H1 (cell line): Measurements from ENCODE around the gene SFMBT2. TPM values are rescaled to one million over a fixed set of nuclear protein-coding genes. Genes with fewer than 3 reads are reported as not detected.
A peak's percentile ranks its signal among the peaks of the same experiment; 100 is the strongest.

ENCODE experiments used
- CTCF ChIA-PET: fragments of 300-600 bp; sonication (Branson Sonifier 250); formaldehyde crosslinking; loops from one replicate; lab custom pipeline; 2021; ENCODE audit not compliant: partially characterized antibody; lab: Charles Lee
- POLR2A ChIA-PET: fragments of 300-600 bp; sonication (Branson Sonifier 250); formaldehyde crosslinking; loops from one replicate; lab custom pipeline; 2021; ENCODE audit warnings: inconsistent platforms; ENCODE audit not compliant: partially characterized antibody; lab: Charles Lee
- DNase-seq, 2 experiments: peaks; one replicate each; pipeline versions ENCODE4 v3.0.0 to v3.0.0-alpha.2; 2010 to 2022; ENCODE audit warnings: low spot score in 2 of 2, low read depth in 1 of 2, mixed read lengths in 1 of 2
- FAIRE-seq: peaks from 2 replicates; lab custom pipeline; 2011; peaks lifted over from hg19 to GRCh38; lab: Jason Lieb, UNC
- H2AFZ ChIP-seq: 2 replicates; pipeline ENCODE4 v1.8.1; 2012; ENCODE audit warnings: low read length, inconsistent platforms
- H2AK5ac ChIP-seq: 2 replicates; pipeline ENCODE4 v1.6.1; 2013; ENCODE audit warnings: low read depth, low read length
- H2BK120ac ChIP-seq: replicated peaks from 2 replicates; pipeline ENCODE3; 2013; ENCODE audit warnings: low read depth, low read length, inconsistent platforms
- H2BK12ac ChIP-seq: 2 replicates; pipeline ENCODE4 v1.6.1; 2013; ENCODE audit warnings: low read depth, low read length
- H2BK15ac ChIP-seq: 2 replicates; pipeline ENCODE4 v1.6.1; 2013; ENCODE audit warnings: low read length
- H2BK20ac ChIP-seq: 2 replicates; pipeline ENCODE4 v1.6.1; 2013; ENCODE audit warnings: low read length
- H2BK5ac ChIP-seq: 2 replicates; pipeline ENCODE4 v1.6.1; 2013; ENCODE audit warnings: low read depth, low read length
- H3K14ac ChIP-seq: 2 replicates; pipeline ENCODE4 v1.6.1; 2013; ENCODE audit warnings: inconsistent platforms; ENCODE audit not compliant: insufficient read length
- H3K18ac ChIP-seq: 2 replicates; pipeline ENCODE4 v1.6.1; 2013; ENCODE audit warnings: low read length; ENCODE audit errors: extremely low read depth
- H3K23ac ChIP-seq: 2 replicates; pipeline ENCODE4 v1.6.1; 2013; ENCODE audit warnings: inconsistent platforms; ENCODE audit not compliant: insufficient read length
- H3K23me2 ChIP-seq: 2 replicates; pipeline ENCODE4 v1.6.1; 2013; ENCODE audit warnings: low read depth, low read length
- H3K27ac ChIP-seq: 2 replicates; pipeline ENCODE4 v1.6.1; 2011; ENCODE audit warnings: low read depth, low read length, inconsistent platforms
- H3K27me3 ChIP-seq, 4 experiments: replicated peaks in 1 of 4; 1 replicate in 1 of 4; 2 replicates in 3 of 4; pipeline versions ENCODE4 v1.6.1 to v1.8.1; 2011 to 2013; ENCODE audit warnings: low read length in 3 of 4, mild to moderate bottlenecking in 3 of 4, inconsistent platforms in 2 of 4, mixed read lengths in 2 of 4, moderate library complexity in 1 of 4; ENCODE audit not compliant: control insufficient read depth in 3 of 4, insufficient read depth in 3 of 4; ENCODE audit errors: extremely low read depth in 1 of 4
- H3K36me3 ChIP-seq, 4 experiments: 2 replicates each; pipeline versions ENCODE4 v1.6.1 to v1.8.1; 2011 to 2013; ENCODE audit warnings: mild to moderate bottlenecking in 4 of 4, low read length in 3 of 4, moderate library complexity in 2 of 4, control low read depth in 1 of 4, inconsistent platforms in 1 of 4; ENCODE audit not compliant: insufficient read depth in 4 of 4, control insufficient read depth in 2 of 4
- H3K4ac ChIP-seq: replicated peaks from 2 replicates; pipeline ENCODE3; 2013; ENCODE audit warnings: low read length, low read depth, mixed read lengths, inconsistent platforms; ENCODE audit not compliant: insufficient read length
- H3K4me1 ChIP-seq, 4 experiments: replicated peaks in 1 of 4; 1 replicate in 1 of 4; 2 replicates in 3 of 4; pipeline versions ENCODE4 v1.6.1 to v1.8.1; 2011 to 2013; ENCODE audit warnings: low read length in 3 of 4, inconsistent platforms in 2 of 4, mixed read lengths in 1 of 4; ENCODE audit not compliant: insufficient read depth in 4 of 4, control insufficient read depth in 3 of 4
- H3K4me2 ChIP-seq, 2 experiments: 2 replicates each; pipeline versions ENCODE4 v1.6.1 to v1.8.1; 2011 to 2013; ENCODE audit warnings: low read depth in 2 of 2, low read length in 2 of 2, control low read depth in 1 of 2, inconsistent platforms in 1 of 2, mild to moderate bottlenecking in 1 of 2; ENCODE audit not compliant: insufficient read depth in 1 of 2
- H3K4me3 ChIP-seq, 4 experiments: fragments of 200-600, 300-600 bp in 1 of 4; sonication (generic), shearing (Covaris generic), sonication (Bioruptor Twin) in 1 of 4; 2 replicates each; pipeline versions ENCODE4 v1.5.1 to v1.8.1; 2011 to 2016; ENCODE audit warnings: low read length in 4 of 4, low read depth in 3 of 4, control low read depth in 2 of 4, inconsistent platforms in 2 of 4, mild to moderate bottlenecking in 2 of 4, mixed read lengths in 1 of 4, moderate library complexity in 1 of 4; ENCODE audit not compliant: insufficient read depth in 2 of 4; ENCODE audit errors: extremely low read depth in 1 of 4
- H3K56ac ChIP-seq: replicated peaks from 2 replicates; pipeline ENCODE3; 2013; ENCODE audit warnings: low read depth, mild to moderate bottlenecking, mixed read lengths, low read length, inconsistent platforms; ENCODE audit not compliant: insufficient read length
- H3K79me1 ChIP-seq: 2 replicates; pipeline ENCODE4 v1.6.1; 2013; ENCODE audit warnings: low read depth, low read length, control low read depth
- H3K79me2 ChIP-seq, 2 experiments: 2 replicates each; pipeline versions ENCODE4 v1.6.1 to v1.8.1; 2012 to 2013; ENCODE audit warnings: low read length in 2 of 2, mild to moderate bottlenecking in 2 of 2, inconsistent platforms in 1 of 2; ENCODE audit not compliant: insufficient read depth in 2 of 2, control insufficient read depth in 1 of 2
- H3K9ac ChIP-seq, 4 experiments: replicated peaks in 1 of 4; 1 replicate in 1 of 4; 2 replicates in 3 of 4; pipeline versions ENCODE4 v1.6.1 to v1.8.1; 2011 to 2013; ENCODE audit warnings: low read depth in 3 of 4, low read length in 3 of 4, control low read depth in 2 of 4, mild to moderate bottlenecking in 2 of 4, moderate library complexity in 2 of 4, inconsistent platforms in 1 of 4; ENCODE audit errors: extremely low read depth in 1 of 4
- H3K9me3 ChIP-seq, 2 experiments: 2 replicates each; pipeline versions ENCODE4 v1.6.1 to v1.8.1; 2012 to 2013; ENCODE audit warnings: mild to moderate bottlenecking in 2 of 2, moderate library complexity in 2 of 2, control low read depth in 1 of 2, inconsistent platforms in 1 of 2, low read depth in 1 of 2, low read length in 1 of 2, mixed read lengths in 1 of 2; ENCODE audit not compliant: insufficient read depth in 2 of 2
- H4K20me1 ChIP-seq, 2 experiments: replicated peaks in 1 of 2; 2 replicates each; pipeline versions ENCODE3 to v1.8.1; 2011 to 2013; ENCODE audit warnings: inconsistent platforms in 2 of 2, low read length in 2 of 2, mild to moderate bottlenecking in 1 of 2; ENCODE audit not compliant: insufficient read depth in 2 of 2, control insufficient read depth in 1 of 2
- H4K5ac ChIP-seq: 2 replicates; pipeline ENCODE4 v1.6.1; 2013; ENCODE audit warnings: low read length, low read depth, mixed read lengths, inconsistent platforms; ENCODE audit not compliant: insufficient read length
- H4K8ac ChIP-seq: 2 replicates; pipeline ENCODE4 v1.8.0; 2013; ENCODE audit warnings: mild to moderate bottlenecking, moderate library complexity, low read length, inconsistent platforms; ENCODE audit not compliant: insufficient read depth; ENCODE audit errors: extremely low read depth
- H4K91ac ChIP-seq: replicated peaks from 2 replicates; pipeline ENCODE3; 2013; ENCODE audit warnings: low read length, mixed read lengths, inconsistent platforms; ENCODE audit not compliant: insufficient read length
- BRCA1 ChIP-seq: IDR thresholded peaks from 2 replicates; pipeline ENCODE4 v1.6.1; 2012; ENCODE audit warnings: low read depth, low read length, improper control_type of control experiment
- GABPA ChIP-seq: IDR thresholded peaks from 2 replicates; pipeline ENCODE4 v1.6.1; 2011; ENCODE audit warnings: mild to moderate bottlenecking, low read length, moderate library complexity, borderline replicate concordance; ENCODE audit not compliant: insufficient read depth
- JUND ChIP-seq: IDR thresholded peaks from 2 replicates; pipeline ENCODE4 v1.6.1; 2011; ENCODE audit warnings: mild to moderate bottlenecking, improper control_type of control experiment, low read length
- KDM1A ChIP-seq: fragments of 200-600, 300-600 bp; sonication (generic); IDR thresholded peaks from 2 replicates; pipeline ENCODE4 v1.7.1; 2016; ENCODE audit warnings: mild to moderate bottlenecking, low read length, borderline replicate concordance
- RAD21 ChIP-seq, 2 experiments: IDR thresholded peaks in 1 of 2; conservative IDR thresholded peaks in 1 of 2; 2 replicates each; pipeline ENCODE4 v1.6.1; 2011; ENCODE audit warnings: low read depth in 2 of 2, low read length in 2 of 2, improper control_type of control experiment in 1 of 2, inconsistent platforms in 1 of 2, mild to moderate bottlenecking in 1 of 2, moderate library complexity in 1 of 2
- RFX5 ChIP-seq: IDR thresholded peaks from 2 replicates; pipeline ENCODE4 v1.6.1; 2011; ENCODE audit warnings: low read depth, low read length, improper control_type of control experiment, borderline replicate concordance
- SIX5 ChIP-seq: IDR thresholded peaks from 2 replicates; pipeline ENCODE4 v1.6.1; 2011; ENCODE audit warnings: mild to moderate bottlenecking, low read depth, low read length
- TCF12 ChIP-seq: IDR thresholded peaks from 2 replicates; pipeline ENCODE4 v1.6.1; 2011; ENCODE audit warnings: low read depth, mild to moderate bottlenecking, low read length
- WGBS, 2 experiments: shearing (Covaris generic) in 1 of 2; methylation state at CpG; one replicate each; pipeline versions ENCODE4 v1.1.6 to v1.1.7; 2013 to 2015; ENCODE audit warnings: low lambda C conversion rate in 2 of 2, mixed read lengths in 2 of 2, inconsistent platforms in 1 of 2, low coverage in 1 of 2, missing lambda C conversion rate in 1 of 2; ENCODE audit not compliant: insufficient replicate concordance in 2 of 2, insufficient coverage in 1 of 2, insufficient read length in 1 of 2; ENCODE audit errors: extremely low coverage in 1 of 2, missing lambda C conversion rate in 1 of 2; 5-methylcytosine and 5-hydroxymethylcytosine counted together
- polyA plus RNA-seq, 7 experiments: library from polyadenylated mRNA; depleted of rRNA in 3 of 7; stranded (reverse) in 5 of 7; unstranded in 2 of 7; fragments of >200 nt in 5 of 7; fragments of 200-250 nt in 2 of 7; gene quantifications; 1 replicate in 5 of 7; 2 replicates in 1 of 7; 4 replicates in 1 of 7; pipeline versions ENCODE4 v1.2.1 to v1.2.3, GENCODE V29; 2011 to 2013; ENCODE audit warnings: missing spikeins in 2 of 7, mixed read lengths in 2 of 7
- total RNA-seq: library from RNA; stranded (reverse); fragmentation: NEBNext Ultra II Directional; extraction: Animal tissue kit (Norgen Biotek cat#: 25700); gene quantifications from 2 replicates; pipeline ENCODE4 v1.2.1, GENCODE V29; 2021

The SFMBT2 gene
- total and polyA plus RNA-seq, 2 of the 8 experiments (the other 6 are each of a cell fraction or from before 2014, with no cell fraction given) = 2.9 to 11.0 TPM

DNA sequence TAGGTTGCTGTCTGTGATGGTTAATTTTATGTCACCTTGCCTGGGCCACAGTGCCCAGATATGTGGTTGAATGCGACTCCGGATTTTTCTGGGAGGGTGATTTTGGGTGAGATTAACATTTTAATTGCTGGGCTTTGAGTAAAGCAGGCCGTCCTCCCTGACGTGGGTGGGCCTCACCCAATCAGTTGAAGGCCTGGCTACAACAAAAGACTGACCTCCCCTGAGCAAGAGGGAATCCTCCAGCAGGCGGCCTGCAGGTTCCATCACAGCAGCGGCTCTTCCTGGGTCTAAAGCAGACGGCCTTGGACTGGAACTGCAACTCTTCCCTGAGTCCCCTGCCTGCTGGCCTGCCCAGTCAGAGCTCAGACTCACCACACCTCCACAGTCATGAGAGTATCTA lies 114.2 kb downstream of the SFMBT2 start:
- POLR2A ChIA-PET = no interaction called here
- Histone ChIP-seq H4K8ac (no peak overlapping the region), H2AFZ (no peak overlapping the region)

More for the DNA sequence above, 114.2 kb downstream of the SFMBT2 start:
- FAIRE-seq = no peak
- no peak overlapping the region for H3K9ac ChIP-seq
- H3K4me1 ChIP-seq = peaks cover 1 to 5% (median 3%) of the 10 kb centered on the region in 4 experiments; a peak in 5 of 7 replicates
- H3K23ac ChIP-seq = no peak overlapping the region
- no peak overlapping the region for H2BK120ac ChIP-seq
- H3K56ac ChIP-seq = no peak overlapping the region
- H3K14ac ChIP-seq = no peak overlapping the region
- no peaks in the 10 kb centered on the region for H3K23me2 ChIP-seq
- no peak overlapping the region for H2BK12ac ChIP-seq
- peaks cover 4 to 22% of the 10 kb centered on the region in 2 experiments; a peak in 2 of 4 replicates for H3K79me2 ChIP-seq
- TF ChIP-seq TCF12 (no peak), RAD21 (IDR thresholded peaks at IDR 0.05 in 1 of 2, conservative IDR thresholded peaks at IDR 0.05 in 1 of 2; ENCODE audit: low read depth in 2 of 2, low read length in 2 of 2) (0 out of 4 replicates have a peak, but pooled peaks of 1 of the 2 experiments have one; percentile 12), JUND (no peak), BRCA1 (no peak), GABPA (no peak), KDM1A (peak; percentile 83), SIX5 (no peak), RFX5 (no peak)
- no peak overlapping the region for H2BK5ac ChIP-seq
- DNase-seq = no peak
- no peak overlapping the region for H2AK5ac ChIP-seq
- no peak overlapping the region for H2BK15ac ChIP-seq
- H3K27ac ChIP-seq = no peak overlapping the region
- H3K18ac ChIP-seq = no peak overlapping the region
- H2BK20ac ChIP-seq = no peak overlapping the region
- no peak overlapping the region for H4K91ac ChIP-seq
- no peak overlapping the region for H3K4me2 ChIP-seq
- CTCF ChIA-PET = interaction anchor here (0.9 to 1.4 kb wide), 4 partner anchors 17 to 377 kb away, joined by 3 read pairs; no protein-coding TSS in a partner anchor
- no peaks in the 10 kb centered on the region for H3K27me3 ChIP-seq
- no peak overlapping the region for H4K5ac ChIP-seq
- WGBS, 2 experiments = 84% methylated on average over 7 of the region's 7 CpGs; no CpG with 5 or more reads in 1 of the 2 experiments
- peaks cover 9% of the 10 kb centered on the region for H3K79me1 ChIP-seq
- H3K4ac ChIP-seq = no peak overlapping the region
- no peaks in the 10 kb centered on the region for H3K9me3 ChIP-seq
- H4K20me1 ChIP-seq = peaks cover 0 to 5% of the 10 kb centered on the region in 2 experiments
- no peaks in the 10 kb centered on the region for H3K36me3 ChIP-seq
- H3K4me3 ChIP-seq = no peak overlapping the region
